ENCODE measurements around the gene SYPL2.

- no peak for TF ChIP-seq REST (IDR thresholded peaks at IDR 0.05; ENCODE audit: insufficient read depth in 1 of 2, low read depth in 2 of 2, low read length in 2 of 2)
- TF ChIP-seq POLR2AphosphoS5 (IDR thresholded peaks at IDR 0.05; ENCODE audit: low read depth, low read length), result no peak
- TF ChIP-seq TAF1 (IDR thresholded peaks at IDR 0.05; ENCODE audit: borderline replicate concordance, insufficient read depth, low read length), result no peak
- TF ChIP-seq SIN3A (IDR thresholded peaks at IDR 0.05; ENCODE audit: borderline replicate concordance, insufficient read depth, low read length), result no peak
These were observed 37.6 kb downstream of the SYPL2 start for GRCh38 chr1:109503935-109504334.
